NCI-H2081 treated with DMSO at 0.1 percent for 48 hours (cell line): ENCODE data around the gene KCTD21.
"Not testable (repeated sequence)": the region's sequence is repeated elsewhere in the genome, so short reads cannot be mapped to it uniquely, and the experiment has no call there.

Experiments
- DNase-seq: peaks from one replicate; lab custom pipeline; 2025; lab: John Stamatoyannopoulos, UW

The KCTD21 gene

GRCh38 chr11:78188286-78189173 lies at the start of gene KCTD21, which contains the start of gene USP35:
Gene KCTD21, minus strand, starts transcription at chr11:78188626. Its CDS starts 14,072 bp downstream, at chr11:78174554.
Gene USP35, plus strand, starts transcription at chr11:78188919. Its CDS starts 7,327 bp downstream, at chr11:78196246.
- peak; percentile 75 for DNase-seq

GRCh38 chr11:78237293-78238046 lies 49.0 kb upstream of the KCTD21 start:
- no peak for DNase-seq

- no peak for DNase-seq
These were observed 45.6 kb upstream of the KCTD21 start for GRCh38 chr11:78234006-78234405.

- DNase-seq = not testable (repeated sequence)
These were observed 44.6 kb upstream of the KCTD21 start for GRCh38 chr11:78233046-78233445.

DNA sequence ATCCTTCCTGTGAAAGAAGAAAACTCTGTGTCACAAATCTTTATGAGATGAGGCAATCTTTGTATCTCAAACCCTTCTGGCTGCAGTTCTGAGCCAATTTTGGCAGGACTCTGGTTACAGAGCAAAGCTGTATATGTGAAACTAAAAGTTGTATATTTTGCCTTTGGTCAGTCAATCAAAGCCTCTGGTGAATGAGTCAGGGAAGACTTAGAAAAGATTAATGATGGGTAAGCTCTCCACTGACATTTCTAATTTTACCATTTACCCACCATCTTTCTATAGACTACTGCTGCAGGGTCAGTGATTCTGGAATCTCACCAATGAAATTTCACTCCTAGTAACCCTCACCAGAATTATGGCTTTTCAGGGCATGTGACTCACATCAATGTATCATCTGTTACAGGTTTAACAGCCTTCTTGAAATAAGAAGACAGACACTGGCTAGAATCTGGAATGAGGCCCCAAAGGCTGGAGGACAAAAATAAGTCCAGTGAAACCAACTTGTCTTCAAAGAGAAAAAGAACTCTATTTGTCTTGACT lies 43.6 kb upstream of the KCTD21 start:
- no peak for DNase-seq

- DNase-seq = no peak
These were observed 41.9 kb upstream of the KCTD21 start for GRCh38 chr11:78230161-78230877.

DNA sequence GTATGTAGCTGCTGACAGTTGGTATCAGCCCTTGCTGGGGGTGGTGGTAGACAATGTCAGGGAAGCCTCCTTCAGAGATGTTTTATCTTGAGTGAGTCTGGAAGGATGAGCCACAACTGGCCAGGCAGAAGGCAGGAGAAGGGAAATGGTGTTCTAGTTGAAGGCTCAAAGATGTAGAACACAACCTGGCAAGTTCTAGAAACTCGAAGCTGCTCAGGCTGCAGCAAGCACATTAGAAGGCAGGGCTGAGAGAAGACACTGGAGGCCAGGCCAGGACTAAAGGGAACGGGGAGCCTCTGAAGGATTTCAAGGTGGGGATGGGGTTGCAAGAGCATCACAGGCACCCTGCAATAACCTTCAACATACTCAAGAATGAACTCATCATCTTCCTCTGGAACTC lies 40.7 kb upstream of the KCTD21 start:
- DNase-seq = no peak

- peak; percentile 44 for DNase-seq
These were observed 40.0 kb upstream of the KCTD21 start for GRCh38 chr11:78228467-78228866.

DNA sequence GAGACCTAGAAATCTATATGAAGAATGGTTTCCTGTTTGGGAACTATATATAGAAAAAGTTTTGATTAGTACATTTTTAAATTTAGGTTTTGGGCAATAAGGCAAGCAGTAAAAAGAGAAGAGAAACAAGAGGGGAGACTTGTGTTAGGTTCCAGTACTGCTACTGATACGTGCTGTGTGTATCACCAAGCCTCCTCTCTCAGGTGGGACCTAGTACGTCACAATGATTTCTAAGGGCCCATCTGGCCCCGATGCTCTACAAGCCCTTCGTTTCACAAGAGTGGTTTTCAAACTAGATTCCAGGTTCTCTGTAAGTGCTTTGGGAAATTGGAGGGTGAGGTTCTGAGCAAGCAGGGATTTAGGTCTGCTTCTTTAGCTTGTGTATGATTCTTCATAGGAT lies 39.5 kb upstream of the KCTD21 start:
- DNase-seq = no peak

- no peak for DNase-seq
These were observed 38.6 kb upstream of the KCTD21 start for GRCh38 chr11:78226684-78227680.

DNA sequence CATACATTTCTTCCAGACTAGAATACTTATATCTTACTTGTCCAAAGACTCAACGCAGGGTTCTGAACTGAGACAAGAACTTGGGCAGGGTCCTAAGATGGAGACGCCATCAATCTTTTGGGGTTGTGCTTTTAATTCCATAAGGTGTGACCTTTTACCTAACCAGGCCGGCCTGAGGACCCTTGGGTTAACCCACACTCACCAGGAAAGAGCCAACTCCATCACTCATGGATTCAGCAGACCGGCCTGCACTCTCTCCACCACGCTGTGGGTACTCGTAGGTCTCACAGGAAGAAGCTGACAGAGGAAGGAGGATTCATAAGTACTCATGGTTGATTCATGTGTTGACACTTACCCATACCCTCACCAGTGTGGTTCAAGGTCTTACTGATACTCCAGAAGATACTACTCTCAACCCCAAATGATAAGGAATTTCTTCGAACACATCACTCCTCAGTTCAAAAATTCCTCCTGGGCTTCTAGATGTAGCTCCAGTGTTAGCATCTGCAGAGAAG lies 36.5 kb upstream of the KCTD21 start:
- DNase-seq = no peak

DNA sequence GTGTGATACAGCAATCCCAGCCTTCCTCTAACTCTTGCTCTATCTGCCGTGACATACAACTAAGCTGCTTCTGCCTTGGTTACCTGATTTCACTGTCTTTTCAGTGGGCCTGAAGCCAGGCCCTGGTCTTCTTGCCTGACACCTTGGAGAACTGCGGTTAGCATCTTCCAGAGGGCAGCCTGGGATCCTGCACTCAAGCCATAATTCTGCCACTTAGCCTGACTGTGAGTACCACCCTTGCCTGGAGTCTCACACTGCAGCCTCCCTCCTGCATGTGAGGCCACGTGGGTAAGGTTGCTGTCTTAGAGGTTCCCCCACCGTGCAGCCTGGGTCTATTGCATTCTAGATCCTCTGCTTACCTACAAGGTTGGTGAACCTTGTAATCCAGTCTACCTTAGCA lies 36.1 kb upstream of the KCTD21 start:
- no peak for DNase-seq

DNA sequence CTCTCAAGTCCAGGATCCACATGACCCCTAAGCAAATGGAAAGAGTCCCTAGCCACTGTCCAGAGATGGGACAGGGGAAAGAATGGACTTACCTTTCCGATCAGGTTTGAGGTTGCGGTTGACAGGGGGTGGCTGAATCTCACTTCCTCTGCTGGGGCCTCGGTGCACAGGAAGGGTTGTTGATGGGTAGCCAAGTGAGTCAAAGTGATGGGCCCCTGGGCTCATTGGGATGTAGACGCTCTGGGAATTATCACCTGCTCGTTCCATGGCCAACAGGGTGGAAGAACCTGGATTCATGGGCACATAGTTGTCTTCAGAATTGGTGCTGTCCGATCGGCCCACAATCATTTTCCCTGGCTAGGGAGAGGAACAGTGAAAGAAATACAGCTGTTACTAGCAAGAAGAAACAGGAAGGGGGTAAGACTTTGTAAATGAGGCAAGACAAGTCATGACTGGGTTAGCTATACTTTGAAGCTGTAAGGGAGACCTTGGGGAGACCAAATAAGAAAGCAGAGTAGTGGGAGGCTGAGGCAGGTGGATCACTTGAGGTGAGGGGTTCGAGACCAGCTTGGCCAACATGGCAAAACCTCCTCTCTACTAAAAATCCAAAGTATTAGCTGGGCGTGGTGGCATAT lies 35.0 kb upstream of the KCTD21 start:
- no peak for DNase-seq

DNA sequence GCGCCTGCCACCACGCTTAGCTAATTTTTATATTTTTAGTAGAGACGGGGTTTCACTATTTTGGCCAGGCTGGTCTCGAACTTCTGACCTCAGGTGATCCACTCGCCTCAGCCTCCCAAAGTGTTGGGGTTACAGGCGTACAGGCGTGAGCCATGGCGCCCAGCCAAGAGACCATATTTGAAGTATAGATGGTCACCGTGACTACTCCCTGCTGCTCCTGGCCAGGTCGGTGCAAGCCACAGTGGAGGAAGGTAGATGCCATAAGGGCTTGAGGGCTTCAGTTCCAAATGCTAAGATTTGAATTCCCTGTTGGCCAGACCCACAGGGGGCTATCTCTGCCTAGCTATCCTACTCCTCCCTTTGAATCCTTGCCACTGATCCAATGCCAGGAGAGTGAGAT lies 34.3 kb upstream of the KCTD21 start:
- DNase-seq = not testable (repeated sequence)

DNA sequence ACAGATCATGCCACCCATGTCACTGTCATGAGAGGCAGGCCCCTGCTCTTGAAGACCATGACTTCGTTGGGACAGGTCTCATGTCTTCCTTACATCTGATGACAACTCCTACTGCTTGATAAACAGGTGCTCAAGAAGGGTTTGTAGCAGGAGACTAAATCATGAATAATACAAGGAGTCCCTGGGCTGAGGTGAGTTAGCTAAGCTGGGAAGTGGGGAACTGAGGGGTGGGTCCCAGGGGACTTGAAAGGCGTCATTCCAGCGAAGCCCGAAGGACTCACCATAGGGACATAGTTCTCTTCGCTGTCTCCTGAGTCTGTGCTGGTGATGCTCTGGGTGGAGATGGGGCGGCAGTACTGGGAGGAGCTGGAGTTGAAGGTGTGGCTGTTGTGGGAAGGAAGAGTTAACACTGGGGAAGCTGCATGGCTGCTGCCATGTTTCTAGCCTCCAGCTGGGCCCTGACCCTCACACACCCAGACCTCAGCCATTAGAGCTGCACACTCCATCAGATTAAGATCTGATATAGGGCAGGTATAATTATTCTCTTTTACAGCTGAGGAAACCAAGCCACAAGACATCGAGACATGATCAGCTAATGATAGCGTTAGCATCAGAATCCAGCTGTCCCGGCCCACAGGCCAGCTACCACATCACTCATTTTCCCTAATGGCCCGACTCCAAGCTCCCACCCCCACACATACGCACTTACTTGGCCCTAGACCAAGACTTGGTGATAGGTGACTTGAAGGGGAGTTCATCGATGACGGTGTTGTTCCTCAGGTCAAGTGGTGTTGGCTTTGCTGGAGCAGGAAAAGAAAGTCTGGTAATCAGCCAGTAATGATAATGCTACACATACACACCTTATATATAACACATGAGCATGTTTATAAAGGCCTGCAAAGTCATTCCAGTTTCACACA lies 33.2 kb upstream of the KCTD21 start:
- no peak for DNase-seq

DNA sequence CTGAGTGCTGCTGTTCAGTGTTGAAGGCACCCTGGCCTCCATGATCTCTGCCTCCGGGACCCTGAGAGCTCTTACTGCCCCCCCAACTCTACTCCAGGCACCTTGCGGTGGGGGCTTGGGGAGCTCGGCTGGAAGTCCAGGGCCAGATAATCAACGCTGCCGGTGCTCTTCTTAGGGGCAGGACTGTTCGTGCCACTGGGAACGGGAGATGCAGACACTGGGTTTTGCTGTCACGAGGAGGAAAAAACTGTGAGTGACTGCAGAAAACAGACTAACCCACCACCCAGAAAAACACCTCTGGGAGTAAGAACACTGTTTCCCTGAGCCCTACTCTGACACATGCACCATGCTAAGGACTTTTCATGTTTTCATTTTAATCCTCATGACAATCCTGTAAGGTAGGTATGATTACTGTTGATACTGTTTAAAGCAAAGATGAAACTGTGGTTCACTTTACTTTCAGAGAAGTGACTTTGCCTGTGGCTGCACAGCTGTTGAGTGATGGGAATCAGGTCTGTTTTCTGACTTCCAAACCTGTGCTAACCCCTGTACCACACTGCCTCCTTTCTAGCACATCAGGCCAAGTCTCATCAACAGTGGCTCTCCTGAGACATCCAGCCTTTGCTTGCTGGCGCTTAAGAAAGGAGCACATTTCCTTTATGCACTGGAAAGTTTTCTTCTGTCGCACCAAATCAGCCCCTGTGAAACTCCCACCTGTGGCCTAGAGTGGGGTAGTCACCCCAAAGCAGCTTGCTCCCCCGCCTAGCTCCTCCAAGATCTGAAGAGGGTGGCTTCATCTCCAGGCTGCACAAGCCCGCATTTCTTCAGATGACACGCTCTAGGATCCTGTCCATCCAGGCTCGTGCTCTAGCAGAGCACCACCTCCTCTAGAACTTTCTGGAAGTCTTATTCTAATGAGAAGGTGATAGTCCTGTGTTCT lies 32.1 kb upstream of the KCTD21 start:
- DNase-seq = no peak

- DNase-seq = no peak
These were observed 31.2 kb upstream of the KCTD21 start for GRCh38 chr11:78219493-78220217.
